Endometrial microvascular endothelial cells (primary cell): ENCODE results near the gene ACP2. TPM values are rescaled to one million over a fixed set of nuclear protein-coding genes. Genes with fewer than 3 reads are reported as not detected.

ENCODE experiments used
- in situ Hi-C: cut with HindIII; loops from 2 replicates; pipeline ENCODE4 v1.10.0; 2017; ENCODE audit warnings: low sequenced_read_pairs, low pct_unique_long_range_greater_than_20kb; ENCODE audit errors: inconsistent ontology term
- total RNA-seq: library from RNA; depleted of rRNA; stranded (reverse); fragments of >200 nt; gene quantifications from one replicate; pipeline ENCODE4 v1.2.3, GENCODE V29; 2015; ENCODE audit errors: inconsistent ontology term

The ACP2 gene
- total RNA-seq, 1 donor from 2014 or later = 72.4 TPM

- in situ Hi-C loops = no loop called here
Measured at GRCh38 chr11:47269829-47270305, 21.3 kb upstream of the ACP2 start, which contains the start of gene MADD. Gene MADD, plus strand, starts transcription at chr11:47270133.

GRCh38 chr11:47269002-47269828 lies 20.6 kb upstream of the ACP2 start:
- in situ Hi-C loops = no loop called here

GRCh38 chr11:47268448-47269001 lies 19.9 kb upstream of the ACP2 start:
- in situ Hi-C loops = no loop called here

GRCh38 chr11:47267876-47268275 lies 19.3 kb upstream of the ACP2 start:
- in situ Hi-C loops = no loop called here

- in situ Hi-C loops = no loop called here
Measured at GRCh38 chr11:47264521-47264920, 15.9 kb upstream of the ACP2 start.

GRCh38 chr11:47264119-47264518 lies 15.5 kb upstream of the ACP2 start:
- in situ Hi-C loops = no loop called here

- in situ Hi-C loops = no loop called here
Measured at GRCh38 chr11:47261291-47261800, 12.7 kb upstream of the ACP2 start.

GRCh38 chr11:47260366-47260765 lies 11.8 kb upstream of the ACP2 start:
- in situ Hi-C loops = no loop called here

GRCh38 chr11:47259232-47259977 lies 10.8 kb upstream of the ACP2 start:
- in situ Hi-C loops = no loop called here

- in situ Hi-C loops = no loop called here
Measured at GRCh38 chr11:47258317-47258902, 9.8 kb upstream of the ACP2 start.

GRCh38 chr11:47257517-47258316 lies 9.1 kb upstream of the ACP2 start, which contains the start of gene NR1H3:
Gene NR1H3, plus strand, starts transcription at chr11:47257996. Its CDS starts 1,221 bp downstream, at chr11:47259217.
- in situ Hi-C loops = no loop called here

GRCh38 chr11:47257177-47257516 lies 8.5 kb upstream of the ACP2 start:
- in situ Hi-C loops = no loop called here

GRCh38 chr11:47256374-47256773 lies 7.8 kb upstream of the ACP2 start:
- in situ Hi-C loops = no loop called here

GRCh38 chr11:47254386-47254785 lies 5.8 kb upstream of the ACP2 start:
- in situ Hi-C loops = no loop called here

- in situ Hi-C loops = no loop called here
Measured at GRCh38 chr11:47253660-47254059, 5.0 kb upstream of the ACP2 start.

- in situ Hi-C loops = no loop called here
Measured at GRCh38 chr11:47251751-47252150, 3.1 kb upstream of the ACP2 start.

GRCh38 chr11:47249378-47249715 lies 733 bp upstream of the ACP2 start:
- in situ Hi-C loops = no loop called here

GRCh38 chr11:47248304-47248663 lies 330 bp downstream of the ACP2 start:
- in situ Hi-C loops = no loop called here

GRCh38 chr11:47247502-47247901 lies 1.1 kb downstream of the ACP2 start:
- in situ Hi-C loops = no loop called here
